Spleen (tissue), 7 donors: ENCODE measurements around the gene CCDC181.

Experiments
- CTCF ChIP-seq, 11 experiments: fragments of 200-600 bp in 7 of 11; fragments of 450-650 bp in 4 of 11; sonication (generic) in 4 of 11; IDR thresholded peaks in 8 of 11; conservative IDR thresholded peaks in 3 of 11; 1 replicate in 7 of 11; 2 replicates in 4 of 11; pipeline versions ENCODE4 v1.4.0 to v1.8.0; 2016 to 2021; ENCODE audit warnings: antibody characterized with exemption in 11 of 11, inconsistent platforms in 4 of 11, mild to moderate bottlenecking in 1 of 11
- POLR2A ChIP-seq, 3 donors: fragments of 450-650 bp; IDR thresholded peaks; one replicate each; pipeline ENCODE4 v1.5.1; 2017; ENCODE audit warnings: antibody characterized with exemption in 3 of 3, mild to moderate bottlenecking in 1 of 3
- POLR2AphosphoS5 ChIP-seq, 3 donors: sonication (generic); formaldehyde crosslinking; IDR thresholded peaks; one replicate each; pipeline ENCODE4 v1.5.1; 2017; ENCODE audit warnings: antibody characterized with exemption in 3 of 3
- donor health status: DM: no; HTN: no; CAD: no; lungs with moderate emphysema.
- donor health status: DM: no; HTN: no; CAD: no.
- donor health status: DM: no; HTN: no; CAD: no.

DNA sequence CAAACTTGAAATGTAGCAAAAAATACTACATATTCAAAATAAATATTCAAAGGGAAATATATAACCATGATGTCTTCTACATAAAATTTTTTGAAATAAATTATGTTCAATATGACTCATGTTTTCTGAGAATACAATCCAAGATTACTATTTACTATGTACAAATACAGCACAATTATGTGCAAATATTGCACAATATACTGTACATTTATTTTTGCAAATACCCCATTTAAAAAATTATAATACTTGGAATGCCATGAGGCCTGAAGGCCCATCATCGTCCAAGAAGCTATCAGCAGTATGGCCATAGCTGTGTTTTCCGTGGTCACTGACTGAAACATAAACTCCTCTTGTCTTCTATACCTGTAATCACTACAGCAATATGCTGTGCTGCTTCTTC, 12.3 kb downstream of the CCDC181 start:
- no peak for TF ChIP-seq CTCF (IDR thresholded peaks at IDR 0.05 in 8 of 11, conservative IDR thresholded peaks at IDR 0.05 in 3 of 11)
- no peak for TF ChIP-seq POLR2A (IDR thresholded peaks at IDR 0.05)
- TF ChIP-seq POLR2AphosphoS5 (IDR thresholded peaks at IDR 0.05): no peak
